Skeletal muscle cell (primary cell): ENCODE measurements around the gene MAB21L3.
"Not testable (repeated sequence)": the region's sequence is repeated elsewhere in the genome, so short reads cannot be mapped to it uniquely, and the experiment has no call there.

Experiments used
- DNase-seq: peaks from one replicate; pipeline ENCODE4 v3.0.0-alpha.2; 2010; ENCODE audit warnings: low read depth
- H3K4me3 ChIP-seq: 2 replicates; pipeline ENCODE4 v1.5.1; 2011; ENCODE audit warnings: low read depth, mild to moderate bottlenecking, control low read depth, low read length, moderate library complexity

MAB21L3 gene

DNA sequence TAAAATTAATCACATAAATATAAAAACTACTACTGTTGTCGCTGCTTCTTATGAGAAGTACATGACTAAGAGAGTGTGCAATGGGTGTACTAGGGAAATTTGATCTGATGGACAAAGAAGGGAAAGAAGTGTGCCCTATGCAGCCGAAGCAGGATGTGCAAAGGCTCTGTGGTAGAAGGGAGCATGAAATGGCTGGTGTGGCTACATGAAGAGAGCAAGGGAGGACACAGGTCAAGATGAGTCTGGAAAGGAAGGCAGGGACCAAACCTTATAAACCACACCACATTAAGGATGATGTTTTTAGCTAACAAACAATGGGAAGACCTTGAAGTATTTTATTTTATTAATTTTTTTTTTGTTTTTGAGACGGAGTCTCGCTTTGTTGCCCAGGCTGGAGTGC is 20.0 kb downstream of the MAB21L3 start:
- no peak for DNase-seq

GRCh38 chr1:116131866-116132605 is 20.8 kb downstream of the MAB21L3 start:
- H3K4me3 ChIP-seq: no peak overlapping the region
- no peak for DNase-seq

More for the DNA sequence above, 20.0 kb downstream of the MAB21L3 start:
- no peak overlapping the region for H3K4me3 ChIP-seq

DNA sequence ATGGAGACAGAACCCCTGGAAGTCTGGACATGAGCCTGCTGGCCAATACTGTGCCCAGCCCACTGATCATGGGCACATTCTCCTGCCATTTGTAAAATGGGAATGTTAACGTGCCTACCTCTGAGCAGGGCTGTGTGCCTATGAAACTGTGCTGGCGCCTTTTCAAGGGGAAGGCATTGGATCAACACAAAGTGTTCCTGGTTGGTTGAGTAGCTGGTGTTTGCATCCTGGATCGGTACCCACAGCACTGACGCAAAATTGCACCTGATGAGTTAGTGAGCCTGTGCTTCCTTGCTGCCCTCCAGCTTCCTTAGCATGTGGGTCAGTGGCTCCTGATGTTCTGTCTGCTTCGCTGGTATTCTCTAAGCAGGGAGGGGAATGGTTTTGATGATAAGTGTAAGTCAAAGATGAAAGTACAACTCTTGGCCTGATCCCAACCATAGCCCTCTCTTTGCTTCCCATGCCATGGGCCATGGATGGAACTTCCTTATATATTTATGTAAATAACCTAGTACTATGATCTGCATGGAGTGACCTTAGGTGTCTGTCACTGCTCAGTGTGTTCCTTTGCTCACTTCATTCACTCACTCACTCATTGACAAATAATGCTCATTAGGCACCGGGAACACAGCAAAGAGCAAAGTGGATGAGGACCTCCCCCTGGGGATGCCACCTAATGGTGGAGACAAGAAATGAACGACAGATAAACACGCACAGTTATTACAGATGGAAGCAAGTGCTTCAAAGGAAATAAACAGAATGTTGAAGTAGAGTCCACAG is 22.7 kb downstream of the MAB21L3 start:
- no peak for DNase-seq
- H3K4me3 ChIP-seq: no peak overlapping the region

- DNase-seq: no peak
- no peak overlapping the region for H3K4me3 ChIP-seq
These were observed 23.2 kb downstream of the MAB21L3 start for GRCh38 chr1:116134476-116134773.

- no peak for DNase-seq
- H3K4me3 ChIP-seq: no peak overlapping the region
These were observed 27.1 kb downstream of the MAB21L3 start for GRCh38 chr1:116138277-116138792.

DNA sequence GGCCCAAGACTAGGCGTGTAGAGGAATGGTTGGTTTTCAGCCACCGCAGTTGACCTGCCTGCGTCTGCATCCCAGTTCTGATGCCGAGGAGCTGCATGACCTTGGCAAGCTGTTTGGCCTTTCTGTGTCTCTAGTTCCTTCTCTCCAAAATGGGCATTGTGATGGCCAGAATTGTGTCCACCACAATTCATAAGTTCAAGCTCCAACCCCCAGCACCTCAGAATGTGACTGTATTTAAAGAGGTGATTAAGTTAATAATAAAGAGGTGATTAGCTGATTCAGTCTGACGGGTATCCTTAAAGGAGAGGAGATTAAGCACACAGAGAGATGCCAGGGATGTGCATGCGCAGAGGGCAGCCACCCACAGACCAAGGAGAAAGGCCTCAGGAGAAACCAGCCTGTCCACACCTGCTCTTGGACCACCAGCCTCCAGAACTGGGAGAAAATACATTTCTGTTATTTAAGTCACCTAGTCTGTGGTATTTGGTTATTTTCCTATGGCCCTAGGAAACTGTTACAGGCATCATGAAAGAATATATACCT is 28.5 kb downstream of the MAB21L3 start:
- H3K4me3 ChIP-seq: no peak overlapping the region
- no peak for DNase-seq

DNA sequence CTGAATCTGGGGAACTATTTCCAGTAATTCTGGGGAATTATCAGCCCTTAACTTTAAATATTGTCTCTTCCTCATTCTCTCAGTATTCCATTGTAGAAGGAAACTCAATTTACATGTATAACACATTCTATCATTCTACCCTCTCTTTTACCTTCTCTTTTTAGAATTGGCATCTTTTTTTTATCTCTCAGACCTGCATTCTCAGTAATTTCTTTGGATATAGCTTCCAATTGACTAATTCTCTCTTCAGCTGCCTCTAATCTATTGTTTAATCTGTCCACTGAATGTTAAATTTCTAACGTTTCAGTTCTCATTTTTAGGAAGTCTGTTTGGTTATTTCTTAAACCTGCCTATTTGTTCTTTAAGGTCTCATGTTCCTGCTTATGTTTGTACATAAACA is 33.0 kb downstream of the MAB21L3 start:
- no peak overlapping the region for H3K4me3 ChIP-seq
- DNase-seq: no peak

- not testable (repeated sequence) for DNase-seq, H3K4me3 ChIP-seq
These were observed 35.4 kb downstream of the MAB21L3 start for GRCh38 chr1:116146447-116147113.

GRCh38 chr1:116147114-116147510 is 35.9 kb downstream of the MAB21L3 start:
- H3K4me3 ChIP-seq: no peak overlapping the region
- DNase-seq: no peak

GRCh38 chr1:116147972-116148371 is 36.8 kb downstream of the MAB21L3 start:
- no peak for DNase-seq
- no peak overlapping the region for H3K4me3 ChIP-seq

DNA sequence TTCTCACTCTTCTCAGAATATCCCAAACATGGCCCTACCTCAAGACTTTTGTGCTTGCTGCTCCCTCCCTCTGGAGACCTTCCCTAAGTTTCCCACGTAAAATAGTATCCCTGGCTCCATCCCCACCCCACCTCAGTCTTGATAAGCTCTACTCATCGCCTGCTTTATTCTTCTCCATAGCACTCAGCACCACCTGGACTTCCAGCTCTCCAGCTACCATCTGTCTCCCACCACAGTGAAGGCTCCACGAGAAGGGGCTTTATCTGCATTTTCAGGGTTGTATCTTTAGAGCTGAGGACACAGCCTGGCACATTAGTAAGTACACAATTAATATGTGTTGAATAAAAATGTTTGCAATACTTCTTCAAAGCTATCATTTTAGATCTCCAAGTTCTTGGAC is 37.8 kb downstream of the MAB21L3 start:
- no peak for DNase-seq

DNA sequence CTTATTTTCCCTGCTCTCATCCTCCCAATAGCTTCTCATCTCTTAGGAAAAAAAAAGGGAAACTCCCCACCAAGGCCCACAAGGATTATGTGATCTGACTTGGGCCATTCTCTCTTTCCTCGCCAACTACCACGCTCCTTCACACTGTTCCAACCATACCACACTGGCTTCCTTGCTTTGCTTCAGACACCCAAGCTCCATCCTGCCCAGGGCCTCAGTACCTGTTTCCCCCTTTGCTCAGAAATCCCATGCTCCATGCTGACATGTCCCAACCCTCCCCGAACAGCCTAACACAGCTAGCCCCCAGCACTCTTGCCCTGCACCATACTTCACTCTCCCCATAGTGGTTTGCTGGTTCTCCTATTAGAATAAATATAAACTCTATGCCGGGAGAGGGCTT is 39.2 kb downstream of the MAB21L3 start:
- no peak for DNase-seq
- no peak overlapping the region for H3K4me3 ChIP-seq

More for the DNA sequence above, 37.8 kb downstream of the MAB21L3 start:
- no peak overlapping the region for H3K4me3 ChIP-seq

GRCh38 chr1:116151739-116152576 is 40.8 kb downstream of the MAB21L3 start:
- peak overlapping the region; percentile 44 for H3K4me3 ChIP-seq
- peak; percentile 18 for DNase-seq

DNA sequence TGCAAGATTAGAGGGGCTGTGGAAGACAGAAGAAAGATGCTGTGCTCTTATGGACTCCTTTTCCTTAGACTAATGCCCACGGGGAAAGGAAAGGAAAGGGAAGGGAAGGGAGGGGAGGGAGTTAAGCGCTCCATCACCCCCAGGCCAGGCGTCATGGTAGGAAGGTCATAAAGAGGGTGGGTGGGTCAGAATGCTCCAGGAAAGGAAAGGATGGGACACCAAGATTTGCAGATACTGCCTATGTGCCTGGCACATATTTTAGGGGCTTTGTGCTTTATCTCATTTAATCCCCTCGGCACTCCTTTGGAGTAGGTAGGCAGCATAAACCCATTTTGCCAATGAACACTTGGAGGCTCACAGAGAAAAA is 41.4 kb downstream of the MAB21L3 start:
- peak overlapping the region; percentile 44 for H3K4me3 ChIP-seq
- no peak for DNase-seq

DNA sequence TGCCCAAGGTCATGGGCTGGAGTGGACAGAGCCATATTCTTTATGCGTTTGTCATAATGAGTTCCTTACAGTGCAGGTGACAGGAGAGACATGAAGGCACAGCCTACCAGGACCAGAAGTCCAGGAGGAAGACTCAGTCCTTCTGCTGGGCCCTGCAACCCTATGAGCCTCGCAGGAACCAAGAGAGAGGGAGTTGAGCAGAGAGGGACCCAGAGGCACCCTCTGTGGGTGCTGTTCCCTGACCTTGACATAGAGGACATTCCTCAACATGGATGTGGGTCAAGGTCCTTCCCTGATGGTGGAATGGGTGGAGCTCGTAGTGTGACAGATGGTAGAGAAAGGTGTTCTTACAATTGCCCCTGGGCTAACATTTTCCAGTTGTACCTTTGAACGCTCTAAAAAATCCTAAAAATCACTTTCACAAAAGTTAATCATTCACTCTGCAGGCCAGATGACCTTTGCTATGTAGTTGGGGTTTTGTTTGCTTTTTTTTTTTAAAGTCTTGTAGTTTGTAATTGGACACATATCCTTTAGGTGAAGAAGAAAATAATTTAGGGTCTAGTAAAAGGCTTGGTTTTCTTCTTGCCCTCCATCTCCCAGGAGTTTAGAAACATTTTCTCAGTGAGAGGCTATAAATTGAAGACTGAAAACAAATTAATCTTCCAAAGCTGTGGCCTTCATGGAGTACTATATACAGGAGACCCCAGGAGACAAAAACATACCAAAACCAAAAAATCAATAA is 41.9 kb downstream of the MAB21L3 start:
- no peak for DNase-seq
- H3K4me3 ChIP-seq: no peak overlapping the region

DNA sequence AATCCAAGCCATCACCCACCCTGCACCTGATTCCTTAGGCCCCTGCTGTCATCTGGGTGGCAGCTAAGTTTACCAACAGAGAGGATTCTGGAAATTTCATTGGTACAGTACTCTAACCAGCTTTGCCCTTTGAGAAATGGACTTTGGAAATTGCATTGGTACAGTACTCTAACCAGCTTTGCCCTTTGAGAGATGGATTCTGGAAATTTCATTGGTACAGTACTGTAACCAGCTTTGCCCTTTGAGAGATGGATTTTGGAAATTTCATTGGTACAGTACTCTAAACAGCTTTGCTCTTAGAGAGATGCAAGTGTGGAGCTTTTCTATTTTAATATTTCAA is 42.5 kb downstream of the MAB21L3 start:
- no peak for DNase-seq

DNA sequence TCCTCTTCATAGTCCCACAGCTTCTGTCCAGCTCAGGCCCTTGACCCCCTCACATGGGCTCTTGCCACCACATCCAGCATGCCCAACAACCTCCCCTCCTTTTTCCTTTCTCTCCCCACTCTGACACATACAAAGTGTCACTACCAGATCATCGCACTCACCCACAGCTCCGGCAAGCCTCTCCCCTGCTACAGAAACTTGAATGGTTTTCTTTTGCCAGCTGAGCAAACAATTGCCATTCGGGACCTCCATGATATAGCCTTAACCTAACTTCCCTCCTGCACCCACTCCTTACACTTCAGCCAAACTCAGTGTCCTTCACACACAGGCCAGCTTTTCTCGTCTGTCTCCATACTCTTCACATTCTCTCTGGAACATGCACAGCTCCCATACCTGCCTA is 43.3 kb downstream of the MAB21L3 start:
- DNase-seq: no peak
- H3K4me3 ChIP-seq: no peak overlapping the region

More for the DNA sequence above, 42.5 kb downstream of the MAB21L3 start:
- no peak overlapping the region for H3K4me3 ChIP-seq

- no peak for DNase-seq
- H3K4me3 ChIP-seq: no peak overlapping the region
These were observed 45.9 kb downstream of the MAB21L3 start for GRCh38 chr1:116157096-116157495.

- DNase-seq: no peak
- no peak overlapping the region for H3K4me3 ChIP-seq
These were observed 48.0 kb downstream of the MAB21L3 start for GRCh38 chr1:116159177-116159576.
